Esophagus squamous epithelium (tissue), 5 donors: ENCODE measurements around the gene TAF11L13. TPM values are rescaled to one million over a fixed set of nuclear protein-coding genes. Genes with fewer than 3 reads are reported as not detected.
"Not testable (repeated sequence)": the region's sequence is repeated elsewhere in the genome, so short reads cannot be mapped to it uniquely, and the experiment has no call there.

Experiments
- DNase-seq: peaks from one replicate; lab custom pipeline; 2025; lab: John Stamatoyannopoulos, UW
- H3K27ac ChIP-seq, 4 donors: fragments of 200-600 bp; sonication (generic); one replicate each; pipeline ENCODE4 v1.5.1; 2016 to 2019; ENCODE audit warnings: mild to moderate bottlenecking in 1 of 4
- H3K27me3 ChIP-seq, 4 donors: fragments of 200-600 bp; sonication (generic); 1 replicate in 3 of 4; 2 replicates in 1 of 4; pipeline versions ENCODE4 v1.5.1 to v1.6.0; 2017 to 2021; ENCODE audit warnings: antibody characterized with exemption in 1 of 4
- H3K36me3 ChIP-seq, 3 donors: fragments of 200-600 bp; sonication (generic); one replicate each; pipeline ENCODE4 v1.5.1; 2016 to 2019
- H3K4me1 ChIP-seq, 3 donors: fragments of 200-600 bp; sonication (generic); one replicate each; pipeline ENCODE4 v1.5.1; 2017 to 2019
- H3K4me3 ChIP-seq, 4 donors: fragments of 200-600 bp; sonication (generic); 1 replicate in 3 of 4; 2 replicates in 1 of 4; pipeline ENCODE4 v1.5.1; 2016 to 2019; ENCODE audit warnings: mild to moderate bottlenecking in 2 of 4, moderate library complexity in 1 of 4
- H3K9me3 ChIP-seq, 3 donors: fragments of 200-600 bp; sonication (generic); one replicate each; pipeline ENCODE4 v1.5.1; 2016 to 2019
- POLR2A ChIP-seq, 4 donors: fragments of 450-650 bp; IDR thresholded peaks; one replicate each; pipeline ENCODE4 v1.6.1; 2017; ENCODE audit warnings: antibody characterized with exemption in 4 of 4, mild to moderate bottlenecking in 4 of 4, moderate library complexity in 3 of 4
- WGBS, 2 donors: methylation state at CpG; one replicate each; pipeline ENCODE4 v1.1.5; 2018; 5-methylcytosine and 5-hydroxymethylcytosine counted together
- intact Hi-C: fragments of 100-400 bp; cut with DNase I; formaldehyde crosslinking; loops from one replicate; pipeline ENCODE4 v1.15.0; 2022
- total RNA-seq, 4 donors: library from RNA; depleted of rRNA; stranded (reverse); fragments of >200 nt; gene quantifications; one replicate each; pipeline ENCODE4 v1.1.0, GENCODE V29; 2016
- TF ChIP-seq, protein P1 (sequence below), 6 experiments: fragments of 450-650 bp in 4 of 6; fragments of 200-600 bp in 2 of 6; sonication (generic) in 2 of 6; IDR thresholded peaks; one replicate each; pipeline ENCODE4 v1.5.1; 2016 to 2019; ENCODE audit warnings: antibody characterized with exemption in 6 of 6, mild to moderate bottlenecking in 4 of 6, moderate library complexity in 4 of 6
- donor health status: DM: yes; HTN: yes; CAD: no.

The TAF11L13 gene
- not detected for total RNA-seq

DNA sequence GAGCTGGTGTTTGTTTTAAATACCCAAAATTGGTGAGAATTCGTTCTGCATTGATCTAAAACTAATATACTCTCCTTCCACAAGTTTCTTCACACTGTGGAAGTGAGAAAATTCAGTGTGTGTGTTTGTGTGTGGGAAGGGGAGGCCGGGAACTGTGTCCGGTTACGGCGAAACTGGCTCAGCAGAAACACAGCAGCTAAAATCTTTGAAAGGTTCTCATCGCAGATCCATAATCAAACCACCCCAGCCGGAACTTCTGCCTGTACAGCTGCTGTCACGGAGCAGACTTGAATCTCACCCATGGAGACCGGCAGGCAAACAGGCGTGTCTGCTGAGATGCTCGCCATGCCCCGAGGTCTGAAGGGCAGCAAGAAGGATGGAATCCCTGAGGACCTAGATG, at the start of gene TAF11L13:
TSS of gene TAF11L13 (plus strand) at position 301 of the 400 bp plus-strand sequence.
- H3K36me3 ChIP-seq, H3K27me3 ChIP-seq, H3K4me1 ChIP-seq, H3K9me3 ChIP-seq, H3K4me3 ChIP-seq, DNase-seq, intact Hi-C loops, H3K27ac ChIP-seq: not testable (repeated sequence)
- no CpG with 5 or more reads among the region's 12 CpGs for WGBS, 2 donors

- WGBS, 2 donors: no CpG with 5 or more reads among the region's 16 CpGs
- H3K9me3 ChIP-seq, H3K4me3 ChIP-seq, DNase-seq, H3K27me3 ChIP-seq, H3K27ac ChIP-seq, H3K36me3 ChIP-seq, intact Hi-C loops, H3K4me1 ChIP-seq: not testable (repeated sequence)
Measured at GRCh38 chr5:17585658-17586057, 46.2 kb upstream of the TAF11L13 start, which contains the start of gene TAF11L7. TAF11L7 (minus strand) TSS chr5:17585758.

- no CpG with 5 or more reads among the region's 16 CpGs for WGBS, 2 donors
- H3K9me3 ChIP-seq, DNase-seq, H3K4me1 ChIP-seq, H3K36me3 ChIP-seq, H3K4me3 ChIP-seq, H3K27me3 ChIP-seq, intact Hi-C loops, H3K27ac ChIP-seq: not testable (repeated sequence)
Measured at GRCh38 chr5:17590860-17591259, 41.0 kb upstream of the TAF11L13 start, which contains the start of gene TAF11L8. TAF11L8 (minus strand) TSS chr5:17590960.

DNA sequence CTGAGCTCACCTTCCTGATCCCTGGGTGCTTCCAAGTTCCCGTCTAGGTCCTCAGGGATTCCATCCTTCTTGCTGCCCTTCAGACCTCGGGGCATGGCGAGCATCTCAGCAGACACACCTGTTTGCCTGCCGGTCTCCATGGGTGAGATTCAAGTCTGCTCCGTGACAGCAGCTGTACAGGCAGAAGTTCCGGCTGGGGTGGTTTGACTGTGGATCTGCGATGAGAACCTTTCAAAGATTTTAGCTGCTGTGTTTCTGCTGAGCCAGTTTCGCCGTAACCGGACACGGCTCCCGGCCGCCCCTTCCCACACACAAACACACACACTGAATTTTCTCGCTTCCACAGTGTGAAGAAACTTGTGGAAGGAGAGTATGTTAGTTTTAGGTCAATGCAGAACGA, 37.6 kb upstream of the TAF11L13 start, which contains the start of gene TAF11L9:
TSS of gene TAF11L9 (minus strand) at position 140 of the 400 bp plus-strand sequence.
- H3K4me3 ChIP-seq, H3K4me1 ChIP-seq, H3K27ac ChIP-seq, intact Hi-C loops, H3K9me3 ChIP-seq, H3K27me3 ChIP-seq, DNase-seq, H3K36me3 ChIP-seq: not testable (repeated sequence)
- 84 to 94% methylated on average over 12 of the region's 15 CpGs for WGBS, 2 donors

DNA sequence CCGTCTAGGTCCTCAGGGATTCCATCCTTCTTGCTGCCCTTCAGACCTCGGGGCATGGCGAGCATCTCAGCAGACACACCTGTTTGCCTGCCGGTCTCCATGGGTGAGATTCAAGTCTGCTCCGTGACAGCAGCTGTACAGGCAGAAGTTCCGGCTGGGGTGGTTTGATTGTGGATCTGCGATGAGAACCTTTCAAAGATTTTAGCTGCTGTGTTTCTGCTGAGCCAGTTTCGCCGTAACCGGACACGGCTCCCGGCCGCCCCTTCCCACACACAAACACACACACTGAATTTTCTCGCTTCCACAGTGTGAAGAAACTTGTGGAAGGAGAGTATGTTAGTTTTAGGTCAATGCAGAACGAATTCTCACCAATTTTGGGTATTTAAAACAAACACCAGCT, 34.2 kb upstream of the TAF11L13 start, which contains the start of gene TAF11L10:
TSS of gene TAF11L10 (minus strand) at position 101 of the 400 bp plus-strand sequence.
- H3K4me3 ChIP-seq, H3K4me1 ChIP-seq, H3K27me3 ChIP-seq, H3K27ac ChIP-seq, DNase-seq, H3K36me3 ChIP-seq, intact Hi-C loops, H3K9me3 ChIP-seq: not testable (repeated sequence)
- no CpG with 5 or more reads among the region's 15 CpGs for WGBS, 2 donors

DNA sequence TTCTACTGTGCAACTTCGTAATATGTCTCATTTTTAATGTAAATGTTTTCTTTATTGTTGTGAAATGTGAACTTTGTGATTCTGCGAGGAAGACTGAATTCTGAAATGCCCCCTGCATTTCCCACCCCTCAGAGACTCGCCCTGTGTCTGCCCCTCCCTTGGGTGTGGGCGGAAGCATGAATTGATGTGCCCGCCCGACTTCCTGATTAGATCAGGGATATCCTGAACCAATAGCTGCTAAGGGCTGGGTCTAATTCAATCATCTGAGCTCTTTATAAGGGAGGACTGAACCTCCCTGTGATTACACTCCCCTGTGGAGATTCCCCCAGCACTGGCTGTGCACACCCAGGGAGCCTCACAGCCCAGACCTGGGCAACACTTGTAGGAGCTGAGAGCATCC, 28.0 kb upstream of the TAF11L13 start, which contains the start of gene TAF11L11:
TSS of gene TAF11L11 (plus strand) at position 304 of the 400 bp plus-strand sequence.
- H3K9me3 ChIP-seq, H3K27me3 ChIP-seq, H3K4me1 ChIP-seq, DNase-seq, H3K36me3 ChIP-seq, intact Hi-C loops, H3K27ac ChIP-seq, H3K4me3 ChIP-seq: not testable (repeated sequence)
- 66 to 84% methylated on average over 4 to 5 of the region's 6 CpGs for WGBS, 2 donors

- intact Hi-C loops: no loop called here
- DNase-seq: no peak
- Histone ChIP-seq H3K4me3 (no peak overlapping the region), H3K27me3 (no peaks in the 10 kb centered on the region), H3K27ac (no peak overlapping the region), H3K9me3 (no peaks in the 10 kb centered on the region), H3K4me1 (no peaks in the 10 kb centered on the region), H3K36me3 (no peaks in the 10 kb centered on the region)
- WGBS, 2 donors: 88 to 98% methylated on average over 6 to 13 of the region's 14 CpGs
- no peak for TF ChIP-seq POLR2A (IDR thresholded peaks at IDR 0.05)
- TF ChIP-seq, protein P1, sequence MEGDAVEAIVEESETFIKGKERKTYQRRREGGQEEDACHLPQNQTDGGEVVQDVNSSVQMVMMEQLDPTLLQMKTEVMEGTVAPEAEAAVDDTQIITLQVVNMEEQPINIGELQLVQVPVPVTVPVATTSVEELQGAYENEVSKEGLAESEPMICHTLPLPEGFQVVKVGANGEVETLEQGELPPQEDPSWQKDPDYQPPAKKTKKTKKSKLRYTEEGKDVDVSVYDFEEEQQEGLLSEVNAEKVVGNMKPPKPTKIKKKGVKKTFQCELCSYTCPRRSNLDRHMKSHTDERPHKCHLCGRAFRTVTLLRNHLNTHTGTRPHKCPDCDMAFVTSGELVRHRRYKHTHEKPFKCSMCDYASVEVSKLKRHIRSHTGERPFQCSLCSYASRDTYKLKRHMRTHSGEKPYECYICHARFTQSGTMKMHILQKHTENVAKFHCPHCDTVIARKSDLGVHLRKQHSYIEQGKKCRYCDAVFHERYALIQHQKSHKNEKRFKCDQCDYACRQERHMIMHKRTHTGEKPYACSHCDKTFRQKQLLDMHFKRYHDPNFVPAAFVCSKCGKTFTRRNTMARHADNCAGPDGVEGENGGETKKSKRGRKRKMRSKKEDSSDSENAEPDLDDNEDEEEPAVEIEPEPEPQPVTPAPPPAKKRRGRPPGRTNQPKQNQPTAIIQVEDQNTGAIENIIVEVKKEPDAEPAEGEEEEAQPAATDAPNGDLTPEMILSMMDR (IDR thresholded peaks at IDR 0.05): no peak
Measured at GRCh38 chr5:17604951-17605350, 26.9 kb upstream of the TAF11L13 start.

- 89 to 93% methylated on average over 4 of the region's 4 CpGs for WGBS, 2 donors
- H3K4me1 ChIP-seq, H3K27ac ChIP-seq, H3K36me3 ChIP-seq, H3K4me3 ChIP-seq, H3K27me3 ChIP-seq, H3K9me3 ChIP-seq, intact Hi-C loops, DNase-seq: not testable (repeated sequence)
Measured at GRCh38 chr5:17607461-17607860, 24.4 kb upstream of the TAF11L13 start.

DNA sequence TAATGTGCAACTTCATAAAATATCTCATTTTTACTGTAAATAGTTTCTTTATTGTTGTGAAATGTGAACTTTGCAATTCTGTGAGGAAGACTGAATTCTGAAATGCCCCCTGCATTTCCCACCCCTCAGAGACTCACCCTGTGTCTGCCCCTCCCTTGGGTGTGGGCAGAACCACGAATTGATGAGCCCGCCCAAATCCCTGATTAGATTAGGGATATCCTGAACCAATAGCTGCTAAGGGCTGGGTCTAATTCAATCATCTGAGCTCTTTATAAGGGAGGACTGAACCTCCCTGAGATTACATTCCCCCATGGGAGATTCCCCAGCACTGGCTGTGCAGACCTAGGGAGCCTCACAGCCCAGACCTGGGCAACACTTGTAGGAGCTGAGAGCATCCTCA, 21.8 kb upstream of the TAF11L13 start, which contains the start of gene TAF11L12:
TSS of gene TAF11L12 (plus strand) at position 301 of the 400 bp plus-strand sequence.
- WGBS, 2 donors: 54% methylated on average over 2 of the region's 2 CpGs; no CpG with 5 or more reads in 1 of the 2 donors

More for the DNA sequence above, 21.8 kb upstream of the TAF11L13 start, which contains the start of gene TAF11L12:
- H3K27ac ChIP-seq, H3K4me1 ChIP-seq, DNase-seq, H3K4me3 ChIP-seq, intact Hi-C loops, H3K36me3 ChIP-seq, H3K27me3 ChIP-seq, H3K9me3 ChIP-seq: not testable (repeated sequence)
